ENCODE data around the gene TSC22D4. TPM values are rescaled to one million over a fixed set of nuclear protein-coding genes. Genes with fewer than 3 reads are reported as not detected.

TSC22D4 gene
- total RNA-seq, 2 experiments from 2014 or later = 38.5 to 75.4 TPM

DNA sequence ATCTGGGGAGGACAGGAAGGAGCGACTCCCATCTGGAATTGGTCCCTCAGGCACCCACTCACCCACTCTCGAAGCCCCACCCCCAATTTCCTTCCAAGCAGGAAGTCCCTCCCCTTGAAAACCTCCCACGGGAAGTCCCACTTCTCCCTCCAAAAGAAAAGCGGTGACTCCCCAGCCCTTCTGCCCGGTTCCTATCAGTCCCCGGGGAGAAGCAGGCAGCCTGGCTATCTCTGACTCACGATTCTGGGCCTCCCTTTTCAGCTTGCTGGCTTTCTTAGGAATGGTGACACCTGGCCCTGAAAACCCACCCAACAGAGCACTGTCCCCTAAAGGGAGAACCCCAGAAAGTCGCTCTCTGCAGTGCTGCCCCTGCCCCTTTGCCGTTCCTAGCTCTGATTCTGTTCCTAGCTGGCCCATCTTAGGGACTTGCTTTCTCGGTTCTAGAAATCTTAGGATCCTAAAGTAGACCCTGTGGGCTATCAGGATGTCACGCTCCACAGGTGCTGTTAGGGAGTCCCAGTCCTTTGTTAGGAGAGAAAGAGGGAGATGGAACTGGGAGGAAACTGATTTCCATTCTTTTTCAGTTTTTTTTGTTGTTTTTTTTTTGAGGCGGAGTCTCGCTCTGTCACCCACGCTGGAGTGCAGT, 6.0 kb downstream of the TSC22D4 start:
- no peak for TF ChIP-seq EZH2phosphoT487 (IDR thresholded peaks at IDR 0.05; ENCODE audit: borderline replicate concordance, low read depth, low read length)
- TF ChIP-seq, protein P1, sequence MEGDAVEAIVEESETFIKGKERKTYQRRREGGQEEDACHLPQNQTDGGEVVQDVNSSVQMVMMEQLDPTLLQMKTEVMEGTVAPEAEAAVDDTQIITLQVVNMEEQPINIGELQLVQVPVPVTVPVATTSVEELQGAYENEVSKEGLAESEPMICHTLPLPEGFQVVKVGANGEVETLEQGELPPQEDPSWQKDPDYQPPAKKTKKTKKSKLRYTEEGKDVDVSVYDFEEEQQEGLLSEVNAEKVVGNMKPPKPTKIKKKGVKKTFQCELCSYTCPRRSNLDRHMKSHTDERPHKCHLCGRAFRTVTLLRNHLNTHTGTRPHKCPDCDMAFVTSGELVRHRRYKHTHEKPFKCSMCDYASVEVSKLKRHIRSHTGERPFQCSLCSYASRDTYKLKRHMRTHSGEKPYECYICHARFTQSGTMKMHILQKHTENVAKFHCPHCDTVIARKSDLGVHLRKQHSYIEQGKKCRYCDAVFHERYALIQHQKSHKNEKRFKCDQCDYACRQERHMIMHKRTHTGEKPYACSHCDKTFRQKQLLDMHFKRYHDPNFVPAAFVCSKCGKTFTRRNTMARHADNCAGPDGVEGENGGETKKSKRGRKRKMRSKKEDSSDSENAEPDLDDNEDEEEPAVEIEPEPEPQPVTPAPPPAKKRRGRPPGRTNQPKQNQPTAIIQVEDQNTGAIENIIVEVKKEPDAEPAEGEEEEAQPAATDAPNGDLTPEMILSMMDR (conservative IDR thresholded peaks at IDR 0.05; ENCODE audit: low read length) = no peak
- Histone ChIP-seq H3K36me3 (ENCODE audit: insufficient read depth, low read length) (peaks cover 58% of the 10 kb centered on the region), H3K79me2 (ENCODE audit: insufficient read depth, low read depth, low read length) (peaks cover 27% of the 10 kb centered on the region), H3K9me2 (ENCODE audit: insufficient read depth, low read length) (no peaks in the 10 kb centered on the region), H3K4me1 (ENCODE audit: insufficient read depth, low read length, poor library complexity, severe bottlenecking) (peaks cover 33% of the 10 kb centered on the region), H3K27ac (ENCODE audit: low read depth, low read length, poor library complexity, severe bottlenecking) (no peak overlapping the region), H4K20me1 (ENCODE audit: insufficient read depth, low read length) (peaks cover 6% of the 10 kb centered on the region; the same call in 1 of the 2 replicates), H3K4me2 (ENCODE audit: low read length) (no peak overlapping the region), H3K9me3 (ENCODE audit: low read length) (no peaks in the 10 kb centered on the region), H3K4me3 (ENCODE audit: low read depth, low read length, poor library complexity, severe bottlenecking) (no peak overlapping the region), H2AFZ (ENCODE audit: low read length) (no peak overlapping the region)
- ChIA-PET CTCF (ENCODE audit: unreplicated experiment) (no interaction called here), POLR2A (no interaction called here)
- DNase-seq (ENCODE audit: low spot score) = no peak
- intact Hi-C loops (cut with micrococcal nuclease; ENCODE audit: unreplicated experiment) = loop anchor here (10.0 kb wide), 1 partner anchor 202 kb away; the partner anchor contains the start of gene GNB2
- BruUV-seq (replicated peaks) = no TSS peak

GRCh38 chr7:100472121-100472851, 6.7 kb downstream of the TSC22D4 start:
- no peak overlapping the region for H2AFZ ChIP-seq (ENCODE audit: low read length)
- no peak for TF ChIP-seq EZH2phosphoT487 (IDR thresholded peaks at IDR 0.05; ENCODE audit: borderline replicate concordance, low read depth, low read length)
- TF ChIP-seq, protein P1 (conservative IDR thresholded peaks at IDR 0.05; ENCODE audit: low read length) = no peak
- H3K79me2 ChIP-seq (ENCODE audit: insufficient read depth, low read depth, low read length) = peaks cover 20% of the 10 kb centered on the region; the same call in 1 of the 2 replicates
- BruUV-seq (replicated peaks) = no TSS peak
- no peak overlapping the region for H3K4me3 ChIP-seq (ENCODE audit: low read depth, low read length, poor library complexity, severe bottlenecking)
- no peak overlapping the region for H3K27ac ChIP-seq (ENCODE audit: low read depth, low read length, poor library complexity, severe bottlenecking)
- DNase-seq (ENCODE audit: low spot score) = no peak
- peaks cover 61% of the 10 kb centered on the region for H3K36me3 ChIP-seq (ENCODE audit: insufficient read depth, low read length)
- CTCF ChIA-PET (ENCODE audit: unreplicated experiment) = no interaction called here
- no peak overlapping the region for H3K4me2 ChIP-seq (ENCODE audit: low read length)
- peaks cover 6% of the 10 kb centered on the region; the same call in 1 of the 2 replicates for H4K20me1 ChIP-seq (ENCODE audit: insufficient read depth, low read length)
- H3K4me1 ChIP-seq (ENCODE audit: insufficient read depth, low read length, poor library complexity, severe bottlenecking) = peaks cover 33% of the 10 kb centered on the region
- H3K9me3 ChIP-seq (ENCODE audit: low read length) = no peaks in the 10 kb centered on the region
- H3K9me2 ChIP-seq (ENCODE audit: insufficient read depth, low read length) = no peaks in the 10 kb centered on the region
- intact Hi-C loops (cut with micrococcal nuclease; ENCODE audit: unreplicated experiment) = loop anchor here (10.0 kb wide), 1 partner anchor 203 kb away; the partner anchor contains the start of gene GNB2
- POLR2A ChIA-PET = no interaction called here

All from OCI-LY7 (cell line).